Fibroblast of the aortic adventitia (primary cell): Measurements from ENCODE around the gene DAPK2. TPM values are rescaled to one million over a fixed set of nuclear protein-coding genes. Genes with fewer than 3 reads are reported as not detected.

Experiments
- DNase-seq: peaks from one replicate; pipeline ENCODE4 v3.0.0-alpha.2; 2010; ENCODE audit warnings: low read depth
- H3K4me3 ChIP-seq: 2 replicates; pipeline ENCODE4 v1.5.1; 2011; ENCODE audit warnings: low read depth, mild to moderate bottlenecking, control low read depth, low read length, moderate library complexity
- CTCF ChIP-seq: IDR thresholded peaks from 2 replicates; pipeline ENCODE4 v1.5.1; 2011; ENCODE audit warnings: mild to moderate bottlenecking, low read length, control low read depth, inconsistent platforms; ENCODE audit not compliant: insufficient read depth
- small RNA-seq: library from RNA; depleted of rRNA; stranded (forward); fragments of <200 nt; gene quantifications from one replicate; pipeline ENCODE3, GENCODE V24; 2012
- total RNA-seq: library from RNA; depleted of rRNA; stranded (reverse); fragments of >200 nt; gene quantifications from 2 replicates; pipeline ENCODE4 v1.2.3, GENCODE V29; 2012; ENCODE audit warnings: low replicate concordance

Gene DAPK2
- total RNA-seq, 1 donor: 3.7 TPM

- H3K4me3 ChIP-seq: no peak overlapping the region
- DNase-seq: no peak
- no peak for TF ChIP-seq CTCF
These were observed 187.8 kb downstream of the DAPK2 start for GRCh38 chr15:63858448-63858847.

- H3K4me3 ChIP-seq: no peak overlapping the region
- TF ChIP-seq CTCF: no peak
- no peak for DNase-seq
These were observed 188.8 kb downstream of the DAPK2 start for GRCh38 chr15:63857461-63857856.

Small RNAs within 50 kb of the gene (small RNA-seq; reads per million reads assigned to genes)
- gene AC015914.2: not detected
- not detected for gene MIR422A

Other genes starting within 250 kb of the DAPK2 start
- gene HERC1, start 212.5 kb downstream of the DAPK2 start, total RNA-seq: 69.9 and 99.8 TPM in 2 replicates
- 57.5 and 67.7 TPM in 2 replicates for gene CIAO2A, start 47.4 kb upstream of the DAPK2 start, total RNA-seq
- gene SNX1, start 49.5 kb upstream of the DAPK2 start, total RNA-seq: 37.0 and 55.0 TPM in 2 replicates
- 0.18 and 0.41 TPM in 2 replicates for gene SNX22, start 105.2 kb upstream of the DAPK2 start, total RNA-seq
- 237 and 811 TPM in 2 replicates for gene PPIB, start 116.5 kb upstream of the DAPK2 start, total RNA-seq